GM15510 (cell line): ENCODE measurements around the gene DAZ1.
"Not testable (repeated sequence)": the region's sequence is repeated elsewhere in the genome, so short reads cannot be mapped to it uniquely, and the experiment has no call there.

Experiments used
- POLR2A ChIP-seq: IDR thresholded peaks from 3 replicates; pipeline ENCODE4 v1.6.1; 2011; ENCODE audit warnings: borderline replicate concordance; ENCODE audit not compliant: insufficient read length; ENCODE audit errors: extremely low read depth

The DAZ1 gene

GRCh38 chrY:23198908-23199307, at the start of gene DAZ1:
TSS of gene DAZ1 (minus strand) at chrY:23199008. CDS start at chrY:23198800, 208 bp downstream.
- TF ChIP-seq POLR2A, result not testable (repeated sequence)

- not testable (repeated sequence) for TF ChIP-seq POLR2A
These were observed 20.4 kb upstream of the DAZ1 start, which contains the start of gene DAZ2 for GRCh38 chrY:23219233-23219632. TSS of gene DAZ2 (plus strand) at chrY:23219533. CDS start at chrY:23219741, 208 bp downstream.
